NOMO-1 treated with dmso at 0.1 percent for 144 hours (cell line): Measurements from ENCODE around the gene KRTAP4-8.
"Not testable (repeated sequence)": the region's sequence is repeated elsewhere in the genome, so short reads cannot be mapped to it uniquely, and the experiment has no call there.

ENCODE experiments used
- DNase-seq: peaks from one replicate; lab custom pipeline; 2025; ENCODE audit not compliant: unreplicated experiment; lab: John Stamatoyannopoulos, UW

KRTAP4-8 gene

DNA sequence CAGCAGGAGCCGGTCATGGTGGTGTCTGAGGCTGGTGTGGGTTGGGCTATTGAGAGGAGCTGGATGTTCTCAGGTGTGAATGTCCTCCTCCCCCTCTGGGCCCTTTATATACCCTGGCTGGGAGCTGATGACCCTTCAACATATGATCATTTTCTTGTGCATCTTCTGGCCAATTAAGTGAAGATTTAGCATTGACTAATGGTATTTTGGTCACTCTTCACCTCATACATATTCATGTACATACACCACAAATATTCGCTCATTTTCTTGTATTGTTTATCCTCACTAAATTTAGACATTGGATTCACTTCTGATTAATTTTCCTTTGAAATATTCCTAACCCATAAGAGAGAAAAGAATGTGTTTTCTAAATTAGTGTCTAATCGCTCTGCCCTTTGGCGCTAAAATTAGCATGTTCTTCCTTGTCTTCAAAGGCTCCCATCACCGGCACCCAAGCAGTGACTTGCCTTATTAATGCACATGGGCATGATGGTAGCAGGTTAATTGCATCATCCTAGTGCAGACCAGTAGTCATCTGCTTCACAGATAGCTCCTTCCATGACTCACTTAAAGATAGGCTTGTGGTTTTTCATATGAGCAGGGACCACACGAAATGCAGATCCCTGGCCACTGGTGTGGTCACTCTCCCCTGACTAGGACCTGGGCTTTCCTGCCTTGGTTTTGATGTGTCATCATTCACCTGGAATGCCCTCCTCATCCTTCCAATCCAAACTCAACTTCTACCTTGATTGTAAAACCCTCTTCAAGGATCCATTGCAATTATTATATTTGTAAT lies 31.9 kb downstream of the KRTAP4-8 start, which contains the start of gene KRTAP2-4:
Gene KRTAP2-4 (minus strand): TSS at position 51 of the 796 bp plus-strand sequence. CDS start 34 bp downstream, at position 17.
- DNase-seq, result no peak

DNA sequence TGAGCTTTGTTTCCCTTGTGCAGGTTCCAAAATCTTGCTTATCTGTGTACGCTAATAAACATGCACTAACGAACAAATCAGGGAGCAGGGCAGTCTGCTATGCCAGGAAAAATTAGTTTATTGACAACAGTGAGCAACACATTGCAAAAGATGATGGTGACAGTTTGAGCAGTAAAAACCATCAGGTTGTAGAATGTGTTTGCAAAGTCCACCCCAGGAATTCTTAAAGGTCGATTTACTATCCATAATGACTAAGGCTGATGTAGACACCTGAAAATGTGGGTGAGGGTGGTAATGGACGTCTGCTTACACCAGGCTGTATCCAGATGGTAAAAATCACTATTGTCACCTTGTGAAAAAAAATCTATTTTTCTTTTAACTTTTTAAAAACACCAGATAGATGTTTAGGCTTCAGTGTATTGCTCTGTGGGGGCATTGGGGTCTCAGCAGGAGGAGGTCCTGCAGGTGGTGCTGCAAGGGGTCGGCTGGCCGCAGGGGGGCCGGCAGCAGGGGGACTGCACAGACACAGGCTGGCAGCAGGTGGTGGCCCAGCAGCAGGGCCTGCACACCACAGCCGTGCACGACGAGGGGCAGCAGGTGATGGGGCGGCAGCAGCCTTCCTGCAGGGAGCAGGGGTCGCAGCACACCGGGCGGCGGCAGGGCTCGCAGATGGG lies 32.8 kb downstream of the KRTAP4-8 start:
- DNase-seq, result not testable (repeated sequence)

DNA sequence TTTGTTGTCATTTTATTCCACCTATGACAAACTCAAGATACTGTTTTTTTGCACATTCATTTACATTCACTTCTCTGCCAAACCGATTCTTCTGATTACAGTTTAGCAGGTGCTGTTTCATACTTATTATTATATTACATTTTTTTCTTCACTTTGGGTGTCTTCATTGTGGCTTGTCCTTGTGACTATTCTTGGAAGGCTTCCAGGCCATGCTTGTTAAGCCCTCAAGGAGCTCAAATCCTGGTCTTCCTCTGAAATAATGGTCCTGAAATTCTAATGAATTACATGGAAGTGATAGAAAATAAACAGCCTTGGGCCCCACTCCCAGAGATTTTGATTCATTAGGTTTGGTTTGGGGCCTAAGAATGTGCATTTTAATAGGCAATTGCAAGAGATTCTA lies 33.6 kb downstream of the KRTAP4-8 start:
- DNase-seq, result no peak

DNA sequence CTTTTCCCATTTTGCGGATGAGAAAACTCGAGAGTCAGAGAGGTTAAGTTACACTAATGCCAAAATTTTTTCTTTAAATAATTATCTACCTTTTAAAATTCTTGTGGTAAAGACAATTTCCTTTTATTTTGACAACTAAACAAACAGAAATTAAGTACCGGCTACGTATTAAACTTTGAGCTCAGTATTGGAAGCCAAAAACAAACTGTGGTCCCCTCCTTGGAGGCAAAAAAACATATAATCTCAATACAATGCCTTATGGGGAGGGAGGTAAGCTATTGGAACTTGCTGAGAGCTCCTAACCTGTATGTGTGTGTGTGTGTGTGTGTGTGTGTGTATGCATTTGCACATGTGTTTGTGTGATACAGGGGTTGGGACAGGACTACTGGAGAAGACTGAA lies 34.5 kb downstream of the KRTAP4-8 start:
- no peak for DNase-seq

- no peak for DNase-seq
These were observed 36.0 kb downstream of the KRTAP4-8 start for GRCh38 chr17:41061964-41062363.

GRCh38 chr17:41060052-41060604 lies 37.8 kb downstream of the KRTAP4-8 start, which contains the start of gene KRTAP2-3:
Gene KRTAP2-3 (minus strand): TSS chr17:41060114. CDS start chr17:41060050, 64 bp downstream.
- no peak for DNase-seq

- DNase-seq, result not testable (repeated sequence)
These were observed 38.5 kb downstream of the KRTAP4-8 start for GRCh38 chr17:41059276-41060051.

- DNase-seq, result no peak
These were observed 39.2 kb downstream of the KRTAP4-8 start for GRCh38 chr17:41058741-41059140.

- no peak for DNase-seq
These were observed 40.4 kb downstream of the KRTAP4-8 start for GRCh38 chr17:41057547-41057946.

GRCh38 chr17:41055130-41055529 lies 42.8 kb downstream of the KRTAP4-8 start, which contains the start of gene KRTAP2-2:
Gene KRTAP2-2 (minus strand): TSS chr17:41055230. CDS start chr17:41055211, 19 bp downstream.
- DNase-seq, result not testable (repeated sequence)

- not testable (repeated sequence) for DNase-seq
These were observed 43.4 kb downstream of the KRTAP4-8 start for GRCh38 chr17:41054556-41054955.

DNA sequence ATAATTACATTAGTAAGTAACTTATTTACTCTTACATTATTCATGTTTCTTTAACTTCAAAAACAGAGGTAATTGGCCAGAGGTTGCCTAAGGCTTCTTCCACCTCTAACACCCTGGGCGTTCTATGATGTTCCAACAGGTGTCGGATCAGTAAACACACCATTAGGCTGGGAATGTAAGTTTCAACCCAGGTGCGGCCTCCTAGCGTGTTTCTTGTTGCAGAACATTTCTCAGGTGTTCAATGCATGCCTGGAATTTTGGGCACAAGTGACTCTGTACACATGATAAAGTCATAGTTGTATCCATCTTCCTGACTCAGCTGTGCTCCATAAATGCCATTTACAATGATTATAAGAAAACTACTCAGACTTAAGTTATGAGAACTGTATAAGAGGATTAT lies 43.9 kb downstream of the KRTAP4-8 start:
- DNase-seq, result no peak

GRCh38 chr17:41052566-41052965 lies 45.4 kb downstream of the KRTAP4-8 start:
- DNase-seq, result no peak

- no peak for DNase-seq
These were observed 48.8 kb downstream of the KRTAP4-8 start for GRCh38 chr17:41049110-41049509.

GRCh38 chr17:41048441-41048840 lies 49.5 kb downstream of the KRTAP4-8 start:
- DNase-seq, result no peak
